ENCODE data around the gene ZSCAN31. TPM values are rescaled to one million over a fixed set of nuclear protein-coding genes. Genes with fewer than 3 reads are reported as not detected.
"Not testable (repeated sequence)": the region's sequence is repeated elsewhere in the genome, so short reads cannot be mapped to it uniquely, and the experiment has no call there.

Gene ZSCAN31
- total and polyA plus RNA-seq, 2 donors (not counting 3 experiments of a cell fraction or from before 2014, with no cell fraction given): 12.9 to 23.0 TPM

DNA sequence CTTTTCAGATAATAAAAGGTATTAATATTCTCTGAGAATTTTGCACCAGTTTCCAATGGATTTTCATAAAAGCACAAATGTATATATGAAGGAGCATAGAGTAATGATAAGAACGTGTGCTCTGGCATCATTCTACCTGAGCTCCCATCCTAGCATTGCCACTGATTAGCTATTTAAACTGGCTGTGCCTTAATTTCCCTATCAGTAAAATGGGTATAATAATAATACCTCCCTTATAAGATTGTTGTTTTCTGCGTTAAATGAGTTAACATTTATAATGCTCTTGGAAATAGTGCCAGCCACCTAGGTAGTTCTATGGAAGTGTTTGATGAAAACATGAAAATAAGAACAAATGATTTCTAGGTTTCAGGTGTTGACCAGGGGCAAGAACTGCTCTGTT lies 25.0 kb upstream of the ZSCAN31 start:
- BruUV-seq (replicated peaks): no TSS peak
- Histone ChIP-seq H3K9me1 (replicated peaks; ENCODE audit: control insufficient read depth, extremely low read depth, insufficient read depth, low read length) (no peaks in the 10 kb centered on the region), H3K4me3 (replicated peaks in 1 of 3; ENCODE audit: insufficient read depth in 1 of 3, low read depth in 1 of 3, low read length in 3 of 3) (no peak overlapping the region), H2AFZ (ENCODE audit: low read depth, low read length) (no peak overlapping the region), H3K4me1 (ENCODE audit: control insufficient read depth, extremely low read depth, insufficient read depth, low read length) (peaks cover 14% of the 10 kb centered on the region), H3K27me3 (ENCODE audit: control insufficient read depth in 2 of 2, insufficient read depth in 2 of 2, low read length in 2 of 2) (no peaks in the 10 kb centered on the region), H3K9ac (replicated peaks; ENCODE audit: extremely low read depth, insufficient read depth, low read length) (no peak overlapping the region), H3K79me2 (ENCODE audit: control insufficient read depth, insufficient read depth, low read length) (no peaks in the 10 kb centered on the region), H3K9me3 (replicated peaks; ENCODE audit: control insufficient read depth, insufficient read depth, low read length) (no peaks in the 10 kb centered on the region), H3K27ac (ENCODE audit: insufficient read depth, low read depth, low read length) (no peak overlapping the region), H3K4me2 (ENCODE audit: insufficient read depth, low read length) (no peak overlapping the region), H3K36me3 (ENCODE audit: control insufficient read depth in 2 of 2, extremely low read depth in 1 of 2, insufficient read depth in 2 of 2, low read length in 2 of 2) (peaks cover 7 to 10% of the 10 kb centered on the region in 2 experiments), H4K20me1 (replicated peaks; ENCODE audit: control insufficient read depth, extremely low read depth, insufficient read depth, low read length) (no peaks in the 10 kb centered on the region)
- no peak for FAIRE-seq
- TF ChIP-seq, protein P1, sequence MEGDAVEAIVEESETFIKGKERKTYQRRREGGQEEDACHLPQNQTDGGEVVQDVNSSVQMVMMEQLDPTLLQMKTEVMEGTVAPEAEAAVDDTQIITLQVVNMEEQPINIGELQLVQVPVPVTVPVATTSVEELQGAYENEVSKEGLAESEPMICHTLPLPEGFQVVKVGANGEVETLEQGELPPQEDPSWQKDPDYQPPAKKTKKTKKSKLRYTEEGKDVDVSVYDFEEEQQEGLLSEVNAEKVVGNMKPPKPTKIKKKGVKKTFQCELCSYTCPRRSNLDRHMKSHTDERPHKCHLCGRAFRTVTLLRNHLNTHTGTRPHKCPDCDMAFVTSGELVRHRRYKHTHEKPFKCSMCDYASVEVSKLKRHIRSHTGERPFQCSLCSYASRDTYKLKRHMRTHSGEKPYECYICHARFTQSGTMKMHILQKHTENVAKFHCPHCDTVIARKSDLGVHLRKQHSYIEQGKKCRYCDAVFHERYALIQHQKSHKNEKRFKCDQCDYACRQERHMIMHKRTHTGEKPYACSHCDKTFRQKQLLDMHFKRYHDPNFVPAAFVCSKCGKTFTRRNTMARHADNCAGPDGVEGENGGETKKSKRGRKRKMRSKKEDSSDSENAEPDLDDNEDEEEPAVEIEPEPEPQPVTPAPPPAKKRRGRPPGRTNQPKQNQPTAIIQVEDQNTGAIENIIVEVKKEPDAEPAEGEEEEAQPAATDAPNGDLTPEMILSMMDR (IDR thresholded peaks at IDR 0.05; ENCODE audit: extremely low read depth in 1 of 2, insufficient read depth in 1 of 2, low read depth in 1 of 2, low read length in 2 of 2): no peak
- TF ChIP-seq FOS (IDR thresholded peaks at IDR 0.05; ENCODE audit: borderline replicate concordance, insufficient read depth, low read length): no peak
- TF ChIP-seq GATA2 (IDR thresholded peaks at IDR 0.05; ENCODE audit: insufficient read depth, insufficient read length, low read depth, low read length): no peak
- no peak for TF ChIP-seq JUN (IDR thresholded peaks at IDR 0.05; ENCODE audit: borderline replicate concordance, insufficient read depth, insufficient read length, low read depth)
- no peak for TF ChIP-seq EZH2 (IDR thresholded peaks at IDR 0.05; ENCODE audit: borderline replicate concordance, low read depth, low read length, severe bottlenecking)
- no peak for TF ChIP-seq POLR2A (IDR thresholded peaks at IDR 0.05; ENCODE audit: low read depth, low read length)
- TF ChIP-seq, protein P2, sequence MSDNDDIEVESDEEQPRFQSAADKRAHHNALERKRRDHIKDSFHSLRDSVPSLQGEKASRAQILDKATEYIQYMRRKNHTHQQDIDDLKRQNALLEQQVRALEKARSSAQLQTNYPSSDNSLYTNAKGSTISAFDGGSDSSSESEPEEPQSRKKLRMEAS (IDR thresholded peaks at IDR 0.05; ENCODE audit: insufficient read depth, insufficient read length): no peak
- TF ChIP-seq POLR2AphosphoS5 (IDR thresholded peaks at IDR 0.05; ENCODE audit: insufficient read depth, low read depth, low read length): no peak
- no peak for TF ChIP-seq MYC (IDR thresholded peaks at IDR 0.05; ENCODE audit: low read depth, low read length)
- intact Hi-C loops (cut with micrococcal nuclease) (no loop called here), dilution Hi-C loops (cut with MboI; ENCODE audit: extremely low pct_ligation_motif_present, low sequenced_read_pairs) (no loop called here)
- ChIA-PET CTCF (no interaction called here), POLR2A (no interaction called here)
- DNase-seq (ENCODE audit: low read depth, low spot score): no peak

DNA sequence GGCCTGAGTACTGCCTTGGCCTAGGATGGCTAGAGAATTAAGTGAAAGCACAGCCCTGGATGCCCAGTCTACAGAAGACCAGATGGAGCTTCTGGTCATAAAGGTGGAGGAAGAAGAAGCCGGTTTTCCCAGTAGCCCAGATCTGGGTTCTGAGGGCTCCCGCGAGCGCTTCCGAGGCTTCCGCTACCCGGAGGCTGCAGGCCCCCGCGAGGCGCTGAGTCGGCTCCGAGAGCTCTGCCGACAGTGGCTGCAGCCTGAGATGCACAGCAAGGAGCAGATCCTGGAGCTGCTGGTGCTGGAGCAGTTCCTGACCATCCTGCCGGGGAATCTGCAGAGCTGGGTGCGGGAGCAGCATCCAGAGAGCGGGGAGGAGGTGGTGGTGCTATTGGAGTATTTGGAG lies 23.6 kb upstream of the ZSCAN31 start:
- CTCF ChIA-PET: interaction anchor here (1.4 kb wide), 1 partner anchor 24 kb away, joined by 8 read pairs; no protein-coding TSS in a partner anchor
- H3K4me2 ChIP-seq (ENCODE audit: insufficient read depth, low read length); H3K36me3 ChIP-seq (ENCODE audit: control insufficient read depth in 2 of 2, extremely low read depth in 1 of 2, insufficient read depth in 2 of 2, low read length in 2 of 2); DNase-seq (ENCODE audit: low read depth, low spot score); H3K9me1 ChIP-seq (replicated peaks; ENCODE audit: control insufficient read depth, extremely low read depth, insufficient read depth, low read length); H3K4me3 ChIP-seq (replicated peaks in 1 of 3; ENCODE audit: insufficient read depth in 1 of 3, low read depth in 1 of 3, low read length in 3 of 3); BruUV-seq (replicated peaks); H4K20me1 ChIP-seq (replicated peaks; ENCODE audit: control insufficient read depth, extremely low read depth, insufficient read depth, low read length); H2AFZ ChIP-seq (ENCODE audit: low read depth, low read length); H3K9me3 ChIP-seq (replicated peaks; ENCODE audit: control insufficient read depth, insufficient read depth, low read length); H3K27me3 ChIP-seq (ENCODE audit: control insufficient read depth in 2 of 2, insufficient read depth in 2 of 2, low read length in 2 of 2); H3K27ac ChIP-seq (ENCODE audit: insufficient read depth, low read depth, low read length); dilution Hi-C loops (cut with MboI; ENCODE audit: extremely low pct_ligation_motif_present, low sequenced_read_pairs); H3K79me2 ChIP-seq (ENCODE audit: control insufficient read depth, insufficient read depth, low read length); POLR2A ChIA-PET; H3K9ac ChIP-seq (replicated peaks; ENCODE audit: extremely low read depth, insufficient read depth, low read length): not testable (repeated sequence)
- peak; percentile 56 for FAIRE-seq
- intact Hi-C loops (cut with micrococcal nuclease): loop anchor here (5.0 kb wide), 1 partner anchor 147 kb away; no protein-coding TSS in a partner anchor
- peaks cover 25% of the 10 kb centered on the region for H3K4me1 ChIP-seq (ENCODE audit: control insufficient read depth, extremely low read depth, insufficient read depth, low read length)
